SW 1271 (cell line): ENCODE results near the gene RNF41.

Source experiments
- DNase-seq, 2 experiments: peaks; one replicate each; lab custom pipeline; 2025; lab: John Stamatoyannopoulos, UW

RNF41 gene

GRCh38 chr12:56243731-56244181, 22.0 kb upstream of the RNF41 start:
- DNase-seq: no peak

- no peak for DNase-seq
Measured at GRCh38 chr12:56242986-56243385, 21.3 kb upstream of the RNF41 start.

GRCh38 chr12:56241424-56242303, 19.9 kb upstream of the RNF41 start:
- DNase-seq: no peak

GRCh38 chr12:56237552-56237951, 15.8 kb upstream of the RNF41 start:
- no peak for DNase-seq

GRCh38 chr12:56236985-56237384, 15.3 kb upstream of the RNF41 start:
- DNase-seq: no peak

GRCh38 chr12:56236091-56236490, 14.4 kb upstream of the RNF41 start:
- no peak for DNase-seq

GRCh38 chr12:56234746-56235436, 13.2 kb upstream of the RNF41 start:
- no peak for DNase-seq

GRCh38 chr12:56231184-56231582, 9.5 kb upstream of the RNF41 start:
- no peak for DNase-seq

GRCh38 chr12:56230432-56231183, 8.9 kb upstream of the RNF41 start:
- no peak for DNase-seq

- no peak for DNase-seq
Measured at GRCh38 chr12:56229916-56230431, 8.3 kb upstream of the RNF41 start, which contains the start of gene SLC39A5. TSS of gene SLC39A5 (plus strand) at chr12:56230051. CDS start at chr12:56231275, 1,224 bp downstream.

- DNase-seq: no peak
Measured at GRCh38 chr12:56229082-56229481, 7.4 kb upstream of the RNF41 start.

- DNase-seq: no peak
Measured at GRCh38 chr12:56224954-56225353, 3.2 kb upstream of the RNF41 start.

GRCh38 chr12:56224102-56224701, 2.5 kb upstream of the RNF41 start, which contains the start of gene NABP2:
TSS of gene NABP2 (plus strand) at chr12:56224342. CDS start at chr12:56224857, 515 bp downstream.
- DNase-seq: peak; percentile 95 to 98

- no peak for DNase-seq
Measured at GRCh38 chr12:56223571-56224101, 1.9 kb upstream of the RNF41 start.

- no peak for DNase-seq
Measured at GRCh38 chr12:56222531-56222895, 791 bp upstream of the RNF41 start.

GRCh38 chr12:56221232-56221756, 428 bp downstream of the RNF41 start:
- DNase-seq: peak in 1 of 2 experiments; percentile 39

- no peak for DNase-seq
Measured at GRCh38 chr12:56220611-56221231, 1.0 kb downstream of the RNF41 start.

- DNase-seq: no peak
Measured at GRCh38 chr12:56219840-56220239, 1.9 kb downstream of the RNF41 start.

- no peak for DNase-seq
Measured at GRCh38 chr12:56216461-56216860, 5.3 kb downstream of the RNF41 start.

GRCh38 chr12:56213878-56214277, 7.8 kb downstream of the RNF41 start:
- DNase-seq: no peak

- no peak for DNase-seq
Measured at GRCh38 chr12:56212361-56212760, 9.4 kb downstream of the RNF41 start.
